Calu3 (cell line): Measurements from ENCODE around the gene CD99L2. TPM values are rescaled to one million over a fixed set of nuclear protein-coding genes. Genes with fewer than 3 reads are reported as not detected.

Experiments
- BruUV-seq: library from RNA; stranded (reverse); fragments of 400-500 nt; replicated peaks from 2 replicates; lab custom pipeline; 2021; lab: Mats Ljungman, UMichigan
- CTCF ChIA-PET: fragments of 300-600 bp; sonication (Branson Sonifier 250); formaldehyde crosslinking; loops from one replicate; lab custom pipeline; 2022; ENCODE audit warnings: antibody characterized with exemption; lab: Charles Lee
- DNase-seq: peaks from one replicate; pipeline ENCODE4 v3.0.0; 2022
- H3K27ac Mint-ChIP-seq: one replicate; pipeline ENCODE4 v1.8.0; 2022; ENCODE audit warnings: mixed read lengths; ENCODE audit not compliant: unreplicated experiment
- H3K27me3 Mint-ChIP-seq: one replicate; pipeline ENCODE4 v1.8.0; 2022; ENCODE audit warnings: mixed read lengths; ENCODE audit not compliant: unreplicated experiment
- H3K36me3 Mint-ChIP-seq: one replicate; pipeline ENCODE4 v1.8.0; 2022; ENCODE audit warnings: mild to moderate bottlenecking, moderate library complexity, mixed read lengths; ENCODE audit not compliant: insufficient read depth, unreplicated experiment
- H3K4me1 Mint-ChIP-seq: one replicate; pipeline ENCODE4 v1.8.0; 2022; ENCODE audit warnings: mild to moderate bottlenecking, low read depth, mixed read lengths; ENCODE audit not compliant: unreplicated experiment
- H3K4me3 Mint-ChIP-seq: one replicate; pipeline ENCODE4 v1.8.0; 2022; ENCODE audit warnings: mild to moderate bottlenecking, low read depth, moderate library complexity, mixed read lengths; ENCODE audit not compliant: unreplicated experiment
- H3K9me3 Mint-ChIP-seq: one replicate; pipeline ENCODE4 v1.8.0; 2022; ENCODE audit warnings: low read depth, mixed read lengths; ENCODE audit not compliant: unreplicated experiment
- CTCF ChIP-seq: fragments of 200-600 bp; IDR thresholded peaks from one replicate; pipeline ENCODE4 v1.8.0; 2022; ENCODE audit warnings: antibody characterized with exemption; ENCODE audit not compliant: unreplicated experiment
- intact Hi-C: fragments of 100-400 bp; cut with micrococcal nuclease; formaldehyde crosslinking; loops from one replicate; pipeline ENCODE4 v1.10.0; 2022; ENCODE audit not compliant: unreplicated experiment
- total RNA-seq: library from RNA; stranded (reverse); gene quantifications from 2 replicates; pipeline ENCODE4 v1.2.3, GENCODE V29; 2022

Gene CD99L2
- total RNA-seq, 1 experiment from 2014 or later, result 21.1 TPM

- Mint-ChIP-seq H3K36me3 (peaks cover 23% of the 10 kb centered on the region), H3K27me3 (no peaks in the 10 kb centered on the region), H3K4me3 (no peak overlapping the region), H3K27ac (no peak overlapping the region), H3K9me3 (no peaks in the 10 kb centered on the region), H3K4me1 (no peaks in the 10 kb centered on the region)
- intact Hi-C loops, result no loop called here
- no peak for DNase-seq
- BruUV-seq, result no TSS peak
- TF ChIP-seq CTCF, result no peak
- CTCF ChIA-PET, result no interaction called here
Observed at GRCh38 chrX:150759568-150760416, 138.7 kb downstream of the CD99L2 start.

GRCh38 chrX:150757371-150757770 lies 141.1 kb downstream of the CD99L2 start:
- H3K9me3 Mint-ChIP-seq, result no peaks in the 10 kb centered on the region
- CTCF ChIA-PET, result no interaction called here
- no peaks in the 10 kb centered on the region for H3K27me3 Mint-ChIP-seq
- TF ChIP-seq CTCF, result no peak
- no peak for DNase-seq
- H3K27ac Mint-ChIP-seq, result no peak overlapping the region
- H3K4me1 Mint-ChIP-seq, result no peaks in the 10 kb centered on the region
- H3K4me3 Mint-ChIP-seq, result no peak overlapping the region
- no TSS peak for BruUV-seq
- intact Hi-C loops, result no loop called here
- H3K36me3 Mint-ChIP-seq, result peaks cover 5% of the 10 kb centered on the region

- DNase-seq, result no peak
- intact Hi-C loops, result no loop called here
- CTCF ChIA-PET, result no interaction called here
- Mint-ChIP-seq H3K9me3 (no peaks in the 10 kb centered on the region), H3K4me1 (no peaks in the 10 kb centered on the region), H3K36me3 (peaks cover 9% of the 10 kb centered on the region), H3K27ac (no peak overlapping the region), H3K27me3 (no peaks in the 10 kb centered on the region), H3K4me3 (no peak overlapping the region)
- no TSS peak for BruUV-seq
- no peak for TF ChIP-seq CTCF
Observed at GRCh38 chrX:150753968-150754367, 144.5 kb downstream of the CD99L2 start.

- CTCF ChIA-PET, result no interaction called here
- Mint-ChIP-seq H3K4me3 (no peak overlapping the region), H3K27me3 (no peaks in the 10 kb centered on the region), H3K27ac (no peak overlapping the region), H3K9me3 (no peaks in the 10 kb centered on the region), H3K36me3 (peaks cover 7% of the 10 kb centered on the region), H3K4me1 (no peaks in the 10 kb centered on the region)
- no TSS peak for BruUV-seq
- intact Hi-C loops, result no loop called here
- no peak for DNase-seq
- no peak for TF ChIP-seq CTCF
Observed at GRCh38 chrX:150753357-150753756, 145.1 kb downstream of the CD99L2 start.
